GM21825 (cell line): ENCODE results near the gene GNAI1.

Experiments
- ATAC-seq: cut with Tn5 transposase; IDR thresholded peaks from one replicate; pipeline ENCODE4 v1.9.1; 2021; ENCODE audit warnings: mild to moderate bottlenecking, moderate library complexity; ENCODE audit not compliant: unreplicated experiment

Gene GNAI1

GRCh38 chr7:80244206-80244916 is 109.7 kb downstream of the GNAI1 start:
- ATAC-seq = no peak

GRCh38 chr7:80247144-80247543 is 112.5 kb downstream of the GNAI1 start:
- ATAC-seq = no peak

GRCh38 chr7:80247891-80248290 is 113.3 kb downstream of the GNAI1 start:
- ATAC-seq = no peak

GRCh38 chr7:80249184-80249583 is 114.6 kb downstream of the GNAI1 start:
- no peak for ATAC-seq

GRCh38 chr7:80249619-80250295 is 115.1 kb downstream of the GNAI1 start:
- no peak for ATAC-seq

GRCh38 chr7:80253237-80253636 is 118.6 kb downstream of the GNAI1 start:
- no peak for ATAC-seq

- no peak for ATAC-seq
These were observed 119.0 kb downstream of the GNAI1 start for GRCh38 chr7:80253653-80254052.

- no peak for ATAC-seq
These were observed 121.0 kb downstream of the GNAI1 start for GRCh38 chr7:80255656-80256055.

GRCh38 chr7:80257756-80258155 is 123.1 kb downstream of the GNAI1 start:
- no peak for ATAC-seq

- ATAC-seq = no peak
These were observed 126.0 kb downstream of the GNAI1 start for GRCh38 chr7:80260606-80261005.

GRCh38 chr7:80263333-80263732 is 128.7 kb downstream of the GNAI1 start:
- ATAC-seq = no peak

- no peak for ATAC-seq
These were observed 129.2 kb downstream of the GNAI1 start for GRCh38 chr7:80263821-80264220.

GRCh38 chr7:80264769-80265495 is 130.3 kb downstream of the GNAI1 start:
- no peak for ATAC-seq

GRCh38 chr7:80272560-80273239 is 138.1 kb downstream of the GNAI1 start:
- ATAC-seq = no peak

GRCh38 chr7:80273327-80273726 is 138.7 kb downstream of the GNAI1 start:
- ATAC-seq = no peak

- ATAC-seq = no peak
These were observed 140.6 kb downstream of the GNAI1 start for GRCh38 chr7:80275192-80275605.
